Measurements from ENCODE around the gene FOXK2.
A peak's percentile ranks its signal among the peaks of the same experiment; 100 is the strongest.

FOXK2 gene

GRCh38 chr17:82489851-82490511 is 29.6 kb upstream of the FOXK2 start:
- POLR2A ChIA-PET (ENCODE audit: low non-redundant PET): no interaction called here

GRCh38 chr17:82490512-82491195 is 28.9 kb upstream of the FOXK2 start:
- POLR2A ChIA-PET (ENCODE audit: low non-redundant PET): no interaction called here
- DNase-seq (ENCODE audit: low spot score): no peak
- CTCF ChIA-PET: no interaction called here
- TF ChIP-seq CTCF (conservative IDR thresholded peaks at IDR 0.05; ENCODE audit: low read depth): no peak
- peak overlapping the region; percentile 98 for H3K27ac ChIP-seq

More at GRCh38 chr17:82489851-82490511, 29.6 kb upstream of the FOXK2 start:
- CTCF ChIA-PET: no interaction called here
- DNase-seq (ENCODE audit: low spot score): no peak
- TF ChIP-seq CTCF (conservative IDR thresholded peaks at IDR 0.05; ENCODE audit: low read depth): no peak
- H3K27ac ChIP-seq: peak overlapping the region; percentile 98

GRCh38 chr17:82491196-82491530 is 28.4 kb upstream of the FOXK2 start:
- DNase-seq (ENCODE audit: low spot score): no peak
- ChIA-PET CTCF (no interaction called here), POLR2A (ENCODE audit: low non-redundant PET) (no interaction called here)
- H3K27ac ChIP-seq: peak overlapping the region; percentile 98
- TF ChIP-seq CTCF (conservative IDR thresholded peaks at IDR 0.05; ENCODE audit: low read depth): no peak

GRCh38 chr17:82491533-82491932 is 28.0 kb upstream of the FOXK2 start:
- no peak for TF ChIP-seq CTCF (conservative IDR thresholded peaks at IDR 0.05; ENCODE audit: low read depth)
- POLR2A ChIA-PET (ENCODE audit: low non-redundant PET): no interaction called here
- H3K27ac ChIP-seq: peak overlapping the region; percentile 98
- CTCF ChIA-PET: interaction anchor here (0.7 kb wide), 1 partner anchor 1056 kb away, joined by 7 read pairs; no protein-coding TSS in a partner anchor
- DNase-seq (ENCODE audit: low spot score): no peak

- peak overlapping the region; percentile 98 for H3K27ac ChIP-seq
- POLR2A ChIA-PET (ENCODE audit: low non-redundant PET): no interaction called here
- CTCF ChIA-PET: interaction anchor here (0.5 to 0.9 kb wide), 2 partner anchors 10 to 59 kb away, joined by 3 to 4 read pairs; no protein-coding TSS in a partner anchor
These were observed 26.8 kb upstream of the FOXK2 start for GRCh38 chr17:82492643-82493225.

More at GRCh38 chr17:82492643-82493225, 26.8 kb upstream of the FOXK2 start:
- peak; percentile 88 for DNase-seq (ENCODE audit: low spot score)
- TF ChIP-seq CTCF (conservative IDR thresholded peaks at IDR 0.05; ENCODE audit: low read depth): no peak

All from RWPE1 (cell line).